Naive thymus-derived CD4-positive, alpha-beta T cell (primary cell): ENCODE data around the gene ATP8A1. TPM values are rescaled to one million over a fixed set of nuclear protein-coding genes. Genes with fewer than 3 reads are reported as not detected.
"Not testable (repeated sequence)": the region's sequence is repeated elsewhere in the genome, so short reads cannot be mapped to it uniquely, and the experiment has no call there.

Experiments
- ATAC-seq: fragments of 150-1000 bp; cut with Tn5 transposase; 2 replicates; pipeline ENCODE4 v1.10.0; 2021; ENCODE audit warnings: mild to moderate bottlenecking, moderate library complexity
- CTCF ChIA-PET: fragments of 350-600 bp; sonication (Branson Sonifier 250); formaldehyde crosslinking; loops from one replicate; lab custom pipeline; 2021; ENCODE audit warnings: antibody characterized with exemption; lab: Charles Lee
- POLR2A ChIA-PET: fragments of 350-600 bp; sonication (Branson Sonifier 250); formaldehyde crosslinking; loops from one replicate; lab custom pipeline; 2021; ENCODE audit warnings: antibody characterized with exemption, inconsistent platforms; lab: Charles Lee
- DNase-seq, 9 donors: peaks; one replicate each; pipeline versions ENCODE4 v3.0.0 to v3.0.0-alpha.2; 2020 to 2022; ENCODE audit warnings: mixed read lengths in 1 of 9
- H3K27ac ChIP-seq: one replicate; pipeline ENCODE4 v1.7.0; 2013; ENCODE audit warnings: mild to moderate bottlenecking, low read depth, low read length, moderate library complexity
- H3K27me3 ChIP-seq, 2 donors: one replicate each; pipeline ENCODE4 v1.7.0; 2013; ENCODE audit warnings: low read length in 2 of 2, mild to moderate bottlenecking in 2 of 2, moderate library complexity in 2 of 2; ENCODE audit not compliant: control insufficient read depth in 2 of 2, insufficient read depth in 2 of 2
- H3K36me3 ChIP-seq, 3 experiments: 1 replicate in 2 of 3; 2 replicates in 1 of 3; pipeline ENCODE4 v1.7.0; 2013; ENCODE audit warnings: low read length in 3 of 3, mild to moderate bottlenecking in 3 of 3, moderate library complexity in 1 of 3; ENCODE audit not compliant: insufficient read depth in 3 of 3, control insufficient read depth in 2 of 3
- H3K4me1 ChIP-seq, 2 donors: one replicate each; pipeline ENCODE4 v1.7.0; 2013; ENCODE audit warnings: low read length in 2 of 2, mild to moderate bottlenecking in 2 of 2, moderate library complexity in 1 of 2; ENCODE audit not compliant: control insufficient read depth in 2 of 2, insufficient read depth in 2 of 2
- H3K4me3 ChIP-seq: 2 replicates; pipeline ENCODE4 v1.7.0; 2013; ENCODE audit warnings: mild to moderate bottlenecking, low read length
- H3K9me3 ChIP-seq, 3 experiments: 1 replicate in 2 of 3; 2 replicates in 1 of 3; pipeline ENCODE4 v1.7.0; 2013; ENCODE audit warnings: low read length in 3 of 3; ENCODE audit not compliant: control insufficient read depth in 2 of 3
- H3K27ac Mint-ChIP-seq, 9 donors: one replicate each; pipeline ENCODE4 v1.8.0; 2020 to 2022; ENCODE audit warnings: mixed read lengths in 9 of 9, mild to moderate bottlenecking in 8 of 9, moderate library complexity in 5 of 9, inconsistent platforms in 2 of 9
- H3K27me3 Mint-ChIP-seq, 5 donors: one replicate each; pipeline ENCODE4 v1.8.0; 2021 to 2022; ENCODE audit warnings: mixed read lengths in 5 of 5, mild to moderate bottlenecking in 1 of 5
- H3K36me3 Mint-ChIP-seq, 5 donors: one replicate each; pipeline ENCODE4 v1.8.0; 2020 to 2022; ENCODE audit warnings: mixed read lengths in 5 of 5, mild to moderate bottlenecking in 3 of 5, inconsistent platforms in 1 of 5
- H3K4me1 Mint-ChIP-seq, 7 donors: one replicate each; pipeline ENCODE4 v1.8.0; 2020 to 2022; ENCODE audit warnings: mixed read lengths in 7 of 7, mild to moderate bottlenecking in 3 of 7, inconsistent platforms in 1 of 7
- H3K4me3 Mint-ChIP-seq, 10 donors: one replicate each; pipeline ENCODE4 v1.8.0; 2020 to 2022; ENCODE audit warnings: mild to moderate bottlenecking in 10 of 10, mixed read lengths in 10 of 10, moderate library complexity in 6 of 10, inconsistent platforms in 2 of 10
- H3K9me3 Mint-ChIP-seq, 11 donors: one replicate each; pipeline ENCODE4 v1.8.0; 2020 to 2022; ENCODE audit warnings: mixed read lengths in 11 of 11, mild to moderate bottlenecking in 4 of 11, inconsistent platforms in 1 of 11, moderate library complexity in 1 of 11
- intact Hi-C, 2 donors: fragments of 100-400 bp; cut with micrococcal nuclease; formaldehyde crosslinking; loops; one replicate each; pipeline ENCODE4 v1.15.1; 2023
- polyA plus RNA-seq, 2 donors: library from polyadenylated mRNA; unstranded; fragments of 300-500 nt; fragmentation: Illumina TruSeq; gene quantifications; one replicate each; pipeline ENCODE4 v1.2.3, GENCODE V29; 2021
- total RNA-seq, 6 experiments: library from RNA in 5 of 6; stranded (reverse) in 5 of 6; gene quantifications; 1 replicate in 5 of 6; 2 replicates in 1 of 6; pipeline ENCODE4 v1.2.3 and lab custom pipeline; 2021 to 2026

ATP8A1 gene
- total and polyA plus RNA-seq, 7 experiments from 2014 or later, result 8.8 to 66.8 (median 48.5) TPM

GRCh38 chr4:42654631-42655268 is 2.2 kb downstream of the ATP8A1 start:
- H3K4me3 ChIP-seq, result peak overlapping the region; percentile 96
- ChIA-PET CTCF (interaction anchor here (1.0 to 1.6 kb wide), 2 partner anchors 14 to 51 kb away, joined by 3 to 4 read pairs; no protein-coding TSS in a partner anchor), POLR2A (interaction anchor here (0.6 to 0.7 kb wide), 2 partner anchors 10 to 45 kb away, joined by 3 to 4 read pairs; no protein-coding TSS in a partner anchor)
- H3K4me1 Mint-ChIP-seq, result peaks cover 43 to 88% (median 67%) of the 10 kb centered on the region in 7 donors
- intact Hi-C loops, result loop anchor here in 1 of 2 donors (1.0 to 5.0 kb wide), 4 partner anchors 24 to 722 kb away; partner anchors contain the start of gene SLC30A9
- H3K27ac Mint-ChIP-seq, result peak overlapping the region; percentile 68 to 96 (median 93)
- H3K36me3 ChIP-seq, result peaks cover 0 to 8% (median 0%) of the 10 kb centered on the region in 3 experiments
- H3K27me3 Mint-ChIP-seq, result peaks cover 0 to 3% (median 0%) of the 10 kb centered on the region in 5 donors
- H3K27ac ChIP-seq, result no peak overlapping the region
- H3K36me3 Mint-ChIP-seq, result peaks cover 0 to 34% (median 27%) of the 10 kb centered on the region in 5 donors
- peaks cover 0 to 28% (median 8%) of the 10 kb centered on the region in 11 donors for H3K9me3 Mint-ChIP-seq
- H3K4me3 Mint-ChIP-seq, result peak overlapping the region; percentile 91 to 98 (median 97)
- H3K4me1 ChIP-seq, result peaks cover 18 to 21% of the 10 kb centered on the region in 2 donors
- DNase-seq (peak in 1 of 9 donors; percentile 24), ATAC-seq (no peak)
- H3K27me3 ChIP-seq, result no peaks in the 10 kb centered on the region
- no peaks in the 10 kb centered on the region for H3K9me3 ChIP-seq

- peaks cover 0 to 8% (median 0%) of the 10 kb centered on the region in 3 experiments for H3K36me3 ChIP-seq
- ChIA-PET POLR2A (interaction anchor here (0.6 kb wide), 1 partner anchor 9 kb away, joined by 4 read pairs; no protein-coding TSS in a partner anchor), CTCF (interaction anchor here (1.0 kb wide), 1 partner anchor 52 kb away, joined by 3 read pairs; no protein-coding TSS in a partner anchor)
- H3K9me3 ChIP-seq, result no peaks in the 10 kb centered on the region
- H3K27me3 ChIP-seq, result no peaks in the 10 kb centered on the region
- intact Hi-C loops, result no loop called here
- DNase-seq, result no peak
- Mint-ChIP-seq H3K4me1 (peaks cover 46 to 88% (median 67%) of the 10 kb centered on the region in 7 donors), H3K36me3 (peaks cover 0 to 33% (median 27%) of the 10 kb centered on the region in 5 donors), H3K9me3 (peaks cover 0 to 28% (median 8%) of the 10 kb centered on the region in 11 donors), H3K27ac (peak overlapping the region in 7 of 9 donors; percentile 2 to 93 (median 83)), H3K4me3 (peak overlapping the region in 9 of 10 donors; percentile 91 to 98 (median 97)), H3K27me3 (no peaks in the 10 kb centered on the region)
- no peak for ATAC-seq
- H3K4me3 ChIP-seq, result no peak overlapping the region
- H3K4me1 ChIP-seq, result peaks cover 18 to 21% of the 10 kb centered on the region in 2 donors
- H3K27ac ChIP-seq, result no peak overlapping the region
Measured at GRCh38 chr4:42653626-42654560, 3.0 kb downstream of the ATP8A1 start.

DNA sequence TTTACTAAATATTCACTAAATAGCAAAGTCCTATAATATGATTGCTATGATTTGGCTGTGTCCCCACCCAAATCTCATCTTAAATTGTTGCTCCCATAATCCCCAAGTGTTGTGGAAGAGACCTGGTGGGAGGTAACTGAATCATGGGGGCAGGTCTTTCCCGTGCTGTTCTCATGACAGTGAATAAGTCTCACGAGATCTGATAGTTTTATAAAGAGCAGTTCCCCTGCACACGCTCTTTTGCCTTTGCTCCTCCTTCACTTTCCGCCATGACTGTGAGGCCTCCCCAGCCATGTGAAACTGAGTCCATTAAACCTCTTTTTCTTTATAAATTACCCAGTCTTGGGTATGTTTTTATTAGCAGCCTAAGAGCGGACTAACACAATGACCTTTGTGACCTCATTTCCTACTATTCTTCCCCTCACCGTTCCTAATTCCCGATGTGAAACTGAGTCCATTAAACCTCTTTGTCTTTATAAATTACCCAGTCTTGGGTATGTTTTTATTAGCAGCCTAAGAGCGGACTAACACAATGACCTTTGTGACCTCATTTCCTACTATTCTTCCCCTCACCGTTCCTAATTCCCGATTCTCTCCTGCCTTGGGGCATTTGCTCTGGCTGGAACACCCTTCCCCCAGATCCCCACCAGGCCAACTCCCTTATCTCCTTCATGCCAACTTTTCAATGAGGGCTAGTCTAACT is 4.2 kb downstream of the ATP8A1 start:
- peak overlapping the region in 3 of 9 donors; percentile 0 to 51 (median 1) for H3K27ac Mint-ChIP-seq
- intact Hi-C loops, result not testable (repeated sequence)

DNA sequence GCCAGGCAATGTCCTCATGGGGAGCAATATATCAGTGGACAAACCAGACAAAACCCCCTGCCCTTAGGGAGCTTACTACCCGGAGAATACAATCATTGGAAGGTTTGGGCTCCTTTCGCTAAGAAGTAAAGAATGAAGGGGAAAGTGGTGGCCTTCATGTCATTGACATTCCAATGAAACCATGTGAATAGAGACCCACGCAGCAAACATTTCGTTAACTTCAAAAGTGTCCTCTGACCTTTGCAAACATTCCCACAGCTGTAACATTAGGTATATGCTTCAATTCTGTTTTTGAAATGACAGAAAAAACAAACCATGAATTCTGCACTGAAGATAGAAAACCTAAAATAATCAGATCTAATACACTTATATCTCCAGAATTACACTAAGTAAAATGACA is 7.0 kb downstream of the ATP8A1 start:
- Histone ChIP-seq H3K9me3 (no peaks in the 10 kb centered on the region), H3K27ac (no peak overlapping the region), H3K27me3 (no peaks in the 10 kb centered on the region), H3K4me3 (no peak overlapping the region), H3K4me1 (peaks cover 9 to 11% of the 10 kb centered on the region in 2 donors), H3K36me3 (no peaks in the 10 kb centered on the region)
- DNase-seq (no peak), ATAC-seq (no peak)
- Mint-ChIP-seq H3K4me3 (peak overlapping the region in 1 of 10 donors; percentile 1), H3K36me3 (peaks cover 0 to 34% (median 30%) of the 10 kb centered on the region in 5 donors), H3K9me3 (peaks cover 0 to 28% (median 8%) of the 10 kb centered on the region in 11 donors), H3K27ac (peak overlapping the region in 2 of 9 donors; percentile 9 to 14), H3K27me3 (no peaks in the 10 kb centered on the region), H3K4me1 (peaks cover 36 to 94% (median 74%) of the 10 kb centered on the region in 7 donors)
- ChIA-PET CTCF (no interaction called here), POLR2A (interaction anchor here (1.7 kb wide), 1 partner anchor 8 kb away, joined by 3 read pairs; no protein-coding TSS in a partner anchor)
- intact Hi-C loops, result no loop called here

More for the DNA sequence above, 4.2 kb downstream of the ATP8A1 start:
- H3K27me3 ChIP-seq, CTCF ChIA-PET, H3K36me3 ChIP-seq, DNase-seq, H3K27me3 Mint-ChIP-seq, H3K9me3 ChIP-seq, POLR2A ChIA-PET, H3K4me3 ChIP-seq, H3K27ac ChIP-seq, ATAC-seq: not testable (repeated sequence)
- H3K4me3 Mint-ChIP-seq, result peak overlapping the region in 3 of 10 donors; percentile 0 to 95 (median 1)
- peaks cover 0 to 33% (median 27%) of the 10 kb centered on the region in 5 donors for H3K36me3 Mint-ChIP-seq
- H3K4me1 Mint-ChIP-seq, result peaks cover 43 to 88% (median 65%) of the 10 kb centered on the region in 7 donors
- H3K4me1 ChIP-seq, result peaks cover 14 to 18% of the 10 kb centered on the region in 2 donors
- H3K9me3 Mint-ChIP-seq, result peaks cover 0 to 28% (median 8%) of the 10 kb centered on the region in 11 donors

DNA sequence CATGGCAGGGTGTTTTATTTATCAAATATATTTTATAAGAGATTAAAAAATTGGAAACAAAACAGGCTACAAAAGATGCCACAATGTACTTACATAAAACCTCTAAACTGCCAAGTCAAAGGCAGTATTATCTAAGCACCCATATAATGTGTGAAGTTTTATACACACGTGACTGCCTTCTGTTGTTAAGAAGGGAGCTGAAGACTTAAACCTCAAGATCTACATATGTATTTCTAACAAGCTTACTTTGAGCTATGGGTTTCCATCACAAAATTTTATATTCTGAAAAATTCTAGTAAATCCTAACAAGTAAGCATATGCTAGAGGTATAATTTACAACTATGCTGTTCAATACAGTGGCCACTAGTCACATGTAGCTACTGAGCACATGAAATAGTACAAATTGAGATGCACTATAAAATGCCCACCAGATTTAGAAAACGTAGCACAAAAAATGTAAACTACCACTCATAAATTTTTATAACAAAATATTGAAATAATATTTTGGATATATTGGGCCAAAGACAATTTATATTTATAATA is 9.8 kb downstream of the ATP8A1 start:
- peaks cover 35 to 94% (median 76%) of the 10 kb centered on the region in 7 donors for H3K4me1 Mint-ChIP-seq
- H3K36me3 Mint-ChIP-seq, result peaks cover 0 to 33% (median 13%) of the 10 kb centered on the region in 5 donors
- Histone ChIP-seq H3K4me1 (peaks cover 13 to 25% of the 10 kb centered on the region in 2 donors), H3K36me3 (no peaks in the 10 kb centered on the region), H3K4me3 (no peak overlapping the region), H3K27ac (no peak overlapping the region), H3K9me3 (no peaks in the 10 kb centered on the region), H3K27me3 (no peaks in the 10 kb centered on the region)
- DNase-seq, result no peak
- H3K4me3 Mint-ChIP-seq, result no peak overlapping the region
- no peaks in the 10 kb centered on the region for H3K27me3 Mint-ChIP-seq
- intact Hi-C loops, result loop anchor here in 1 of 2 donors (2.0 kb wide), 1 partner anchor 14 kb away; no protein-coding TSS in a partner anchor
- POLR2A ChIA-PET, result interaction anchor here (1.2 kb wide), 1 partner anchor 10 kb away, joined by 4 read pairs; the partner anchor contains the start of gene ATP8A1
- CTCF ChIA-PET, result interaction anchor here (1.3 kb wide), 1 partner anchor 10 kb away, joined by 5 read pairs; no protein-coding TSS in a partner anchor
- peak; percentile 60 for ATAC-seq
- peaks cover 0 to 14% (median 3%) of the 10 kb centered on the region in 11 donors for H3K9me3 Mint-ChIP-seq
- H3K27ac Mint-ChIP-seq, result no peak overlapping the region
